Kasumi-1 (cell line): Measurements from ENCODE around the gene LCK.
"Not testable (repeated sequence)": the region's sequence is repeated elsewhere in the genome, so short reads cannot be mapped to it uniquely, and the experiment has no call there.

ENCODE experiments used
- DNase-seq, 2 experiments: peaks; one replicate each; lab custom pipeline; 2025; lab: John Stamatoyannopoulos, UW

LCK gene

GRCh38 chr1:32240140-32240951 is 10.7 kb upstream of the LCK start:
- DNase-seq, result peak; percentile 51 to 68

- peak in 1 of 2 experiments; percentile 33 for DNase-seq
Observed at GRCh38 chr1:32241001-32241763, 9.9 kb upstream of the LCK start.

- DNase-seq, result peak; percentile 58 to 61
Observed at GRCh38 chr1:32242341-32242851, 8.7 kb upstream of the LCK start.

GRCh38 chr1:32246888-32247273 is 4.2 kb upstream of the LCK start, which contains the start of gene FAM167B:
Gene FAM167B (plus strand): TSS chr1:32247222. CDS start chr1:32247422, 200 bp downstream.
- no peak for DNase-seq

- DNase-seq, result no peak
Observed at GRCh38 chr1:32247452-32247851, 3.6 kb upstream of the LCK start.

- DNase-seq, result peak; percentile 54 to 61
Observed at GRCh38 chr1:32247983-32248889, 2.8 kb upstream of the LCK start.

- peak; percentile 60 to 71 for DNase-seq
Observed at GRCh38 chr1:32249831-32250525, 1.1 kb upstream of the LCK start.

- DNase-seq, result no peak
Observed at GRCh38 chr1:32255072-32256071, 4.3 kb downstream of the LCK start.

- no peak for DNase-seq
Observed at GRCh38 chr1:32256473-32257226, 5.6 kb downstream of the LCK start.

- DNase-seq, result no peak
Observed at GRCh38 chr1:32257227-32257508, 6.1 kb downstream of the LCK start.

GRCh38 chr1:32263236-32263593 is 12.2 kb downstream of the LCK start:
- not testable (repeated sequence) for DNase-seq

GRCh38 chr1:32263744-32264143 is 12.7 kb downstream of the LCK start:
- no peak for DNase-seq

GRCh38 chr1:32265846-32266245 is 14.8 kb downstream of the LCK start:
- no peak for DNase-seq

GRCh38 chr1:32266921-32267591 is 16.0 kb downstream of the LCK start:
- DNase-seq, result no peak

- no peak for DNase-seq
Observed at GRCh38 chr1:32269744-32270143, 18.7 kb downstream of the LCK start.

- DNase-seq, result no peak
Observed at GRCh38 chr1:32272557-32273390, 21.7 kb downstream of the LCK start.

GRCh38 chr1:32273391-32274208 is 22.5 kb downstream of the LCK start:
- no peak for DNase-seq
